GM18526 (cell line): ENCODE results near the gene PHYH.

ENCODE experiments used
- POLR2A ChIP-seq: IDR thresholded peaks from 3 replicates; pipeline ENCODE4 v1.6.1; 2011; ENCODE audit not compliant: insufficient read length; ENCODE audit errors: extremely low read depth

PHYH gene

DNA sequence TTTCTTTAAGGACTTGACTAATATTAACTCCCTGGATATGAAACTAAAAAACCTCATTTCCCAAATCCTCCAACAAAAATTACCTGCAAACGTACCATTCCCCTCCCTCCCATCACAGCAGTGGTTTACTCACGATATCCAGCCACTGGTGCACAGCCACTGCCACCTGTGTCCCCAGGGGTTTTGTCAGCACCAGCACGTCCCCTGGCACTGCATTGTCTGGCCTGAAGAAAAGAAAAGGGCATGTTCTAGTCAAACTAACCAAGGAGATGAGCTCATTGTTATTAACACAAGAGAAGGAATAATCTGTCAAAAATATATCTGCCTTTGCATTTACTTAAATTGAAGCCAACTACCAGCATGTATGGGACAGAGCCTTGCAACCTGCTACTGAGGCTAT, 29.7 kb upstream of the PHYH start:
- TF ChIP-seq POLR2A, result no peak

- TF ChIP-seq POLR2A, result no peak
Observed at GRCh38 chr10:13328613-13329012, 28.7 kb upstream of the PHYH start.

- TF ChIP-seq POLR2A, result no peak
Observed at GRCh38 chr10:13328126-13328525, 28.3 kb upstream of the PHYH start.

DNA sequence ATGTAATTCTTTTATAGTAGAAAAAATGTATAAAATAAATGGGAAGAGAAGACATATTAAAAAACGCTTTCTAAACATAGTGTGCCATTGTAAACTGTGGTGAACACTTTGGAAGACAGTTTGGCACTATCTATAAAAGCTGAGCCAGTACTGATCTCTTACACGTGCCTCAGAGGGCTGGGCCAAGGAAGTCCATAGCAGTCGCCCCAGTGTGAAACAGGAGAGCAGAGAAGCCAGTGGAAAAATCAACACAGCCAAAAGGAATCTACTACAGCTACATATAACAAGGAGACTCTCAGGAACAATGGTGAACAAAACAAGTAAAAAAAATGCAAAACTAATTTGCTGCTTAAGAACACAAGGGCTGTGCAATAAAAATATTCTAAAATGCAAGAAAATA, 27.7 kb upstream of the PHYH start:
- TF ChIP-seq POLR2A, result no peak

DNA sequence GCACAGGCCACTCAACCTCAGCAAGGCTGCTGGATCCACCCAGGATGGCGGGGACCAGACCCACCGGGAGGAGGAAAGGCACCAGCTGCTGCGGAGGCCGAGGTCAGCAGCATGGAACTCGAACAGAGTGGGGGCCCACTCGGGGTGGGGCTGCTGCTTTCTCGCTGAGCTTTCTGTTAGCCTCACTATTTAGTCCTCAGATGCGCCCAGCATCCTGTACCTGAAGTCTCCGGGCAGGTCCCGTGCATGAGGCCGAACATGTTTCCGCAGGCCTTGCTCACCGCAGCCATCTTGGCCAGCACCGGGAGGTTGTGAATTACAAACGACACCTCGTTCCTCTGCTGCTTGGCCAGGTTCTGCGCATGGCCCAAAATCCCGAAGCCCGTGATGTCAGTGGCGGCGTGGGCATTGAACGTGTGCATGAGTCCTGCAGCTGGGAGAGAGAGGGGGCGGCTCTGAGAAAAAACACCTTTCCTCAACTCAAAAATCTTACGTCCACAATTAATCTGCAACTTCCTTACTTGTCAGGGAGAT, 22.8 kb upstream of the PHYH start:
- TF ChIP-seq POLR2A, result no peak

DNA sequence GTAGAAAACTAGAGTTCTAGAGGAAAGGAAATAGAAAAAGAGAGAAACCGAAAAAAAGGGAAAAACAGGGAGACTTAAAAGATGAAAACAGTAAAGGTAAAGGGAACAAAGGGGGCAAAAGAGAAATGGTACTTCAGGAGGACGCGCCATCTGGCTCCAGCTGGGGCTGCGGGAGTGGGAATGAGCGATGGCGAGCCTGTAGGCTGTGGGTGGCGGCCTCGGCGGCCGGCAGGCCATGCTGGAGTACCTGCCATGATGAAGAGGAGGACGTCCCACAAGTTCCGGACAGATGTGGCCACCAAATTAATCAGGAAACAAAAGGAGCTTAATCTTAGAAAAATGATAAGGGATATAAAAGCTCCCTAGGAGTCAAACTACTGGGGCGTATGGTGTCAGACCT, 21.7 kb upstream of the PHYH start:
- TF ChIP-seq POLR2A, result no peak

GRCh38 chr10:13319166-13319565, 19.3 kb upstream of the PHYH start:
- TF ChIP-seq POLR2A, result no peak

- TF ChIP-seq POLR2A, result no peak
Observed at GRCh38 chr10:13317474-13317873, 17.6 kb upstream of the PHYH start.

DNA sequence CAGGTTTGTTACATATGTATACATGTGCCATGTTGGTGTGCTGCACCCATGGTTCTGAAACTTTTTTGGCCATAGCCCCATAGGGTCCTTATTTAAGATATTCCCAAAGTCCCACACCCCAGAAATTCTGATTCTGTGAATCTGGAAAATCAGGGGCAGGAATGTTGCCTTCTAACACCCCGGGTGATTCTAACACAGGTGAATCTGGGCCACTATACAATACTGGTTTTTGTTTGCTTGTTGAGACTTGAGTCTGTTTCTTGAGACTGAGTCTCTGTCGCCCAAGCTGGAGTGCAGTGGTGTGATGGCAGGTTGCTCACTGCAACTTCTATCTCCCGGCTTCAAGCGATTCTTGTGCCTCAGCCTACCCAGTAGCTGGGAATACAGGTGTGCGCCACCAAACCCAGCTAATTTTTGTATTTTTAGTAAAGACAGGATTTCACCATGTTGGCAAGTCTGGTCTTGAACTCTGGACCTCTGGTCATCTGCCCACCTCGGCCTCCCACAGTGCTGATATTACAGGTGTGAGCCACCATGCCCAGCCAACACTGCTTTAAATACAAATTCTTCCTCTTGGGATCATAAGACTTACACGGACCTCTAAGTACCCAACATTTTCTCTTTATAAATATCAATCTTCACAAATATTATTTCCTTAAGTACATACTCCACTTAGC, 16.9 kb upstream of the PHYH start:
- TF ChIP-seq POLR2A, result no peak

DNA sequence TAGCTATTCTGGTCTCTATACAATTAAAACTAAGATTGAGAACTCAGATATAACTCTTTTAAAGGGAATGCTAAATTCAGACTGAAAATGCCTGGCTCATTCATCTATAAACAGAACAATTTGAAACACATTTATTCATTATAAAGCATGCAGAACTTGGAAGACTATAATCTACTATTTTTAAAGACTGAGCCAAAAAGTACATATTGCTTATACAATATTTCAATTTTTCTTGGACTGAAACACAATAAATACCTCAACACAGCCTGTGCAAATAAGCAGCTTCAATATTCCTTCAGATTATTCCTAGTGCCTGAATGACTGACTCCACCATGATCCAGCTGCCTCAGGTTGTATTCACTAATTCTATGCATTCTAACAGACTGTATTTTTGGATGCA, 15.5 kb upstream of the PHYH start:
- no peak for TF ChIP-seq POLR2A

GRCh38 chr10:13311177-13311575, 11.3 kb upstream of the PHYH start:
- no peak for TF ChIP-seq POLR2A

- no peak for TF ChIP-seq POLR2A
Observed at GRCh38 chr10:13310518-13311176, 10.8 kb upstream of the PHYH start.

- TF ChIP-seq POLR2A, result no peak
Observed at GRCh38 chr10:13309792-13310191, 9.9 kb upstream of the PHYH start.

- TF ChIP-seq POLR2A, result no peak
Observed at GRCh38 chr10:13308096-13308495, 8.2 kb upstream of the PHYH start.

- no peak for TF ChIP-seq POLR2A
Observed at GRCh38 chr10:13306103-13306502, 6.2 kb upstream of the PHYH start.

DNA sequence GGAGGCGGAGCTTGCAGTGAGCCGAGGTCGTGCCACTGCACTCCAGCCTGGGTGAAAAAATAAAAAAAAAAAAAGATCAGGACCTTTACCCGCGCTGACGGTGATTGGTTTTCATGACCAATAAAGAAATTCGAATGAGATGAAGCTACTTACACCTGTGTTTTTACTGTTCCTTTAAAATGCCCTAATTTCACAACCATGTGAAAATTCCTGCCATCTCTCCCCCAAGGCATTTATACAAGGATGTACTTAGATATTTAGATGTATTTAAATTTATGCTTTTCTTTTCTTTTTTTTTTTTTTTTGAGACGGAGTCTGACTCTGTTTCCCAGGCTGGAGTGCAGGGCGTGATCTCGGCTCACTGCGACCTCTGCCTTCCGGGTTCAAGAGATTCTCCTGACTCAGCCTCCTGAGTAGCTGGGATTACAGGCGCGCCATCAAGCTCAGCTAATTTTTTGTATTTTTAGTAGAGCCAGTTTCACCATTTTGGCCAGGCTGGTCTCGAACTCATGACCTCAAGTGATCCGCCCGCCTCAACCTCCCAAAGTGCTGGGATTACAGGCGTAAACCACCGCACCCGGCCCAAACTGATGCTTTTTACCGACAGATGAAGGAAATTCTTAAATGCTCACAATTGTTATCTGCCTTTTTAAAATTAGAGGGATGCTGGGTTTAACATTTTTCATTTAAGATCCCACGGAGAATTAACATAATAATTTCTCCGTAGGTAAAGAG, 3.1 kb upstream of the PHYH start:
- TF ChIP-seq POLR2A, result no peak
